Nephron (organoid): ENCODE results near the gene SLC52A3.

ENCODE experiments used
- H3K27ac Mint-ChIP-seq, 3 experiments: 2 replicates each; pipeline ENCODE4 v1.8.0; 2020; ENCODE audit warnings: mixed read lengths in 3 of 3, mild to moderate bottlenecking in 2 of 3, moderate library complexity in 1 of 3
- H3K27me3 Mint-ChIP-seq: 2 replicates; pipeline ENCODE4 v1.8.0; 2021; ENCODE audit warnings: low read depth, mild to moderate bottlenecking, moderate library complexity, mixed read lengths
- H3K36me3 Mint-ChIP-seq: 2 replicates; pipeline ENCODE4 v1.8.0; 2020; ENCODE audit warnings: low read depth, mixed read lengths
- H3K4me1 Mint-ChIP-seq: 2 replicates; pipeline ENCODE4 v1.8.0; 2020; ENCODE audit warnings: mixed read lengths
- H3K4me3 Mint-ChIP-seq, 3 experiments: 2 replicates each; pipeline ENCODE4 v1.8.0; 2020; ENCODE audit warnings: mild to moderate bottlenecking in 3 of 3, mixed read lengths in 3 of 3, moderate library complexity in 2 of 3
- H3K9me3 Mint-ChIP-seq: 2 replicates; pipeline ENCODE4 v1.8.0; 2020; ENCODE audit warnings: mixed read lengths
- CTCF ChIP-seq, 3 experiments: fragments of 200-600 bp; sonication (generic); IDR thresholded peaks; one replicate each; pipeline ENCODE4 v1.5.0; 2021; ENCODE audit warnings: antibody characterized with exemption in 3 of 3; ENCODE audit not compliant: unreplicated experiment in 3 of 3

Gene SLC52A3

GRCh38 chr20:761418-762381, 6.6 kb downstream of the SLC52A3 start:
- H3K27me3 Mint-ChIP-seq: peaks cover 35% of the 10 kb centered on the region
- H3K9me3 Mint-ChIP-seq: no peaks in the 10 kb centered on the region
- no peak for TF ChIP-seq CTCF (IDR thresholded peaks at IDR 0.05; ENCODE audit: unreplicated experiment in 3 of 3)
- H3K4me1 Mint-ChIP-seq: no peaks in the 10 kb centered on the region
- H3K36me3 Mint-ChIP-seq: no peaks in the 10 kb centered on the region
- no peak overlapping the region for H3K27ac Mint-ChIP-seq
- H3K4me3 Mint-ChIP-seq: no peak overlapping the region

- Mint-ChIP-seq H3K4me3 (no peak overlapping the region), H3K9me3 (no peaks in the 10 kb centered on the region), H3K27ac (no peak overlapping the region), H3K27me3 (peaks cover 34% of the 10 kb centered on the region), H3K36me3 (no peaks in the 10 kb centered on the region), H3K4me1 (no peaks in the 10 kb centered on the region)
- TF ChIP-seq CTCF (IDR thresholded peaks at IDR 0.05; ENCODE audit: unreplicated experiment in 3 of 3): peak; percentile 85 to 91 (median 90)
Observed at GRCh38 chr20:760751-761417, 7.4 kb downstream of the SLC52A3 start.

GRCh38 chr20:757506-757905, 10.8 kb downstream of the SLC52A3 start:
- Mint-ChIP-seq H3K27me3 (peaks cover 26% of the 10 kb centered on the region), H3K36me3 (no peaks in the 10 kb centered on the region), H3K4me3 (no peak overlapping the region), H3K27ac (no peak overlapping the region), H3K4me1 (peaks cover 6% of the 10 kb centered on the region), H3K9me3 (no peaks in the 10 kb centered on the region)
- no peak for TF ChIP-seq CTCF (IDR thresholded peaks at IDR 0.05; ENCODE audit: unreplicated experiment in 3 of 3)

- no peaks in the 10 kb centered on the region for H3K36me3 Mint-ChIP-seq
- no peak overlapping the region for H3K4me3 Mint-ChIP-seq
Observed at GRCh38 chr20:755941-756340, 12.4 kb downstream of the SLC52A3 start.

GRCh38 chr20:754904-755303, 13.4 kb downstream of the SLC52A3 start:
- Mint-ChIP-seq H3K36me3 (no peaks in the 10 kb centered on the region), H3K9me3 (no peaks in the 10 kb centered on the region), H3K27me3 (peaks cover 16% of the 10 kb centered on the region), H3K27ac (no peak overlapping the region), H3K4me3 (no peak overlapping the region), H3K4me1 (peaks cover 12% of the 10 kb centered on the region)
- TF ChIP-seq CTCF (IDR thresholded peaks at IDR 0.05; ENCODE audit: unreplicated experiment in 3 of 3): no peak

More at GRCh38 chr20:755941-756340, 12.4 kb downstream of the SLC52A3 start:
- H3K27ac Mint-ChIP-seq: no peak overlapping the region
- peaks cover 12% of the 10 kb centered on the region for H3K4me1 Mint-ChIP-seq
- no peak for TF ChIP-seq CTCF (IDR thresholded peaks at IDR 0.05; ENCODE audit: unreplicated experiment in 3 of 3)
- H3K9me3 Mint-ChIP-seq: no peaks in the 10 kb centered on the region
- H3K27me3 Mint-ChIP-seq: peaks cover 22% of the 10 kb centered on the region
